Activated CD8-positive, alpha-beta T cell treated with anti-CD3 and anti-CD28 coated beads, Interleukin-2, amount 10 ng/mL, durations not matched to agents 7 days and 5 days (primary cell): ENCODE results near the gene COX8C. TPM values are rescaled to one million over a fixed set of nuclear protein-coding genes. Genes with fewer than 3 reads are reported as not detected.

ENCODE experiments used
- ATAC-seq: fragments of 150-1000 bp; cut with Tn5 transposase; one replicate; pipeline ENCODE4 v1.10.0; 2021; ENCODE audit warnings: moderate library complexity
- CTCF ChIA-PET: fragments of 350-600 bp; sonication (Branson Sonifier 250); formaldehyde crosslinking; loops from one replicate; lab custom pipeline; 2021; ENCODE audit warnings: antibody characterized with exemption; lab: Charles Lee
- POLR2A ChIA-PET: fragments of 350-600 bp; sonication (Branson Sonifier 250); formaldehyde crosslinking; loops from one replicate; lab custom pipeline; 2021; ENCODE audit warnings: antibody characterized with exemption; lab: Charles Lee
- DNase-seq: peaks from one replicate; pipeline ENCODE4 v3.0.0-alpha.2; 2020
- H3K27ac Mint-ChIP-seq: one replicate; pipeline ENCODE4 v1.8.0; 2021; ENCODE audit warnings: mild to moderate bottlenecking, mixed read lengths
- H3K27me3 Mint-ChIP-seq: one replicate; pipeline ENCODE4 v1.8.0; 2021; ENCODE audit warnings: low read depth, mixed read lengths
- H3K36me3 Mint-ChIP-seq: one replicate; pipeline ENCODE4 v1.8.0; 2021; ENCODE audit warnings: low read depth, mixed read lengths
- H3K4me1 Mint-ChIP-seq: one replicate; pipeline ENCODE4 v1.8.0; 2021; ENCODE audit warnings: low read depth, mixed read lengths
- H3K4me3 Mint-ChIP-seq: one replicate; pipeline ENCODE4 v1.8.0; 2021; ENCODE audit warnings: mild to moderate bottlenecking, mixed read lengths
- H3K9me3 Mint-ChIP-seq: one replicate; pipeline ENCODE4 v1.8.0; 2022; ENCODE audit warnings: mixed read lengths; ENCODE audit not compliant: insufficient read depth
- total RNA-seq, 2 experiments: library from RNA; stranded (reverse); gene quantifications; one replicate each; pipeline ENCODE4 v1.2.3, GENCODE V29; 2021

COX8C gene
- total RNA-seq, 2 experiments from 2014 or later, result not detected

GRCh38 chr14:93311082-93311481 is 35.9 kb upstream of the COX8C start:
- Mint-ChIP-seq H3K4me1 (peaks cover 1% of the 10 kb centered on the region), H3K9me3 (no peaks in the 10 kb centered on the region), H3K27me3 (no peaks in the 10 kb centered on the region), H3K27ac (no peak overlapping the region), H3K36me3 (no peaks in the 10 kb centered on the region), H3K4me3 (no peak overlapping the region)
- CTCF ChIA-PET, result no interaction called here
- POLR2A ChIA-PET, result no interaction called here
- ATAC-seq, result no peak
- DNase-seq, result no peak

GRCh38 chr14:93315575-93315974 is 31.4 kb upstream of the COX8C start:
- Mint-ChIP-seq H3K27me3 (no peaks in the 10 kb centered on the region), H3K4me1 (peaks cover 10% of the 10 kb centered on the region), H3K27ac (no peak overlapping the region), H3K36me3 (no peaks in the 10 kb centered on the region), H3K9me3 (no peaks in the 10 kb centered on the region), H3K4me3 (no peak overlapping the region)
- CTCF ChIA-PET, result no interaction called here
- DNase-seq (no peak), ATAC-seq (no peak)
- POLR2A ChIA-PET, result no interaction called here

GRCh38 chr14:93316716-93317115 is 30.3 kb upstream of the COX8C start:
- Mint-ChIP-seq H3K27ac (no peak overlapping the region), H3K9me3 (no peaks in the 10 kb centered on the region), H3K36me3 (peaks cover 2% of the 10 kb centered on the region), H3K27me3 (no peaks in the 10 kb centered on the region), H3K4me3 (no peak overlapping the region), H3K4me1 (peaks cover 10% of the 10 kb centered on the region)
- ATAC-seq (no peak), DNase-seq (no peak)
- ChIA-PET CTCF (no interaction called here), POLR2A (no interaction called here)

- Mint-ChIP-seq H3K9me3 (no peaks in the 10 kb centered on the region), H3K27me3 (no peaks in the 10 kb centered on the region), H3K4me3 (no peak overlapping the region), H3K4me1 (peaks cover 10% of the 10 kb centered on the region), H3K27ac (no peak overlapping the region), H3K36me3 (peaks cover 3% of the 10 kb centered on the region)
- POLR2A ChIA-PET, result no interaction called here
- ATAC-seq (no peak), DNase-seq (no peak)
- CTCF ChIA-PET, result interaction anchor here (0.6 kb wide), 1 partner anchor 20 kb away, joined by 3 read pairs; no protein-coding TSS in a partner anchor
Observed at GRCh38 chr14:93317210-93317874, 29.6 kb upstream of the COX8C start.

- no peak for ATAC-seq
- H3K36me3 Mint-ChIP-seq, result peaks cover 3% of the 10 kb centered on the region
- CTCF ChIA-PET, result interaction anchor here (0.6 kb wide), 1 partner anchor 19 kb away, joined by 3 read pairs; no protein-coding TSS in a partner anchor
Observed at GRCh38 chr14:93317875-93318807, 28.8 kb upstream of the COX8C start.

GRCh38 chr14:93318927-93319326 is 28.1 kb upstream of the COX8C start:
- Mint-ChIP-seq H3K4me3 (no peak overlapping the region), H3K9me3 (no peaks in the 10 kb centered on the region), H3K27me3 (no peaks in the 10 kb centered on the region), H3K4me1 (peaks cover 10% of the 10 kb centered on the region), H3K36me3 (peaks cover 3% of the 10 kb centered on the region), H3K27ac (no peak overlapping the region)
- ChIA-PET CTCF (no interaction called here), POLR2A (no interaction called here)
- DNase-seq, result no peak
- ATAC-seq, result no peak

More at GRCh38 chr14:93317875-93318807, 28.8 kb upstream of the COX8C start:
- Mint-ChIP-seq H3K27me3 (no peaks in the 10 kb centered on the region), H3K27ac (no peak overlapping the region), H3K9me3 (no peaks in the 10 kb centered on the region), H3K4me1 (peaks cover 10% of the 10 kb centered on the region), H3K4me3 (no peak overlapping the region)
- no peak for DNase-seq
- POLR2A ChIA-PET, result no interaction called here

- no peaks in the 10 kb centered on the region for H3K27me3 Mint-ChIP-seq
- H3K4me1 Mint-ChIP-seq, result peaks cover 10% of the 10 kb centered on the region
- ChIA-PET CTCF (interaction anchor here (0.6 kb wide), 1 partner anchor 51 kb away, joined by 4 read pairs; no protein-coding TSS in a partner anchor), POLR2A (no interaction called here)
- DNase-seq (no peak), ATAC-seq (no peak)
- peak overlapping the region; percentile 9 for H3K27ac Mint-ChIP-seq
- H3K4me3 Mint-ChIP-seq, result no peak overlapping the region
- no peaks in the 10 kb centered on the region for H3K9me3 Mint-ChIP-seq
- H3K36me3 Mint-ChIP-seq, result peaks cover 4% of the 10 kb centered on the region
Observed at GRCh38 chr14:93319494-93319893, 27.5 kb upstream of the COX8C start.

GRCh38 chr14:93319958-93320357 is 27.0 kb upstream of the COX8C start:
- Mint-ChIP-seq H3K27me3 (no peaks in the 10 kb centered on the region), H3K27ac (peak overlapping the region; percentile 9), H3K4me1 (peaks cover 10% of the 10 kb centered on the region), H3K9me3 (no peaks in the 10 kb centered on the region), H3K4me3 (no peak overlapping the region), H3K36me3 (peaks cover 7% of the 10 kb centered on the region)
- no peak for DNase-seq
- ChIA-PET CTCF (interaction anchor here (0.6 kb wide), 1 partner anchor 51 kb away, joined by 4 read pairs; no protein-coding TSS in a partner anchor), POLR2A (no interaction called here)
- no peak for ATAC-seq

GRCh38 chr14:93320489-93320888 is 26.5 kb upstream of the COX8C start:
- H3K9me3 Mint-ChIP-seq, result no peaks in the 10 kb centered on the region
- DNase-seq (no peak), ATAC-seq (no peak)
- no peaks in the 10 kb centered on the region for H3K27me3 Mint-ChIP-seq
- no peak overlapping the region for H3K4me3 Mint-ChIP-seq
- peaks cover 10% of the 10 kb centered on the region for H3K4me1 Mint-ChIP-seq
- ChIA-PET POLR2A (no interaction called here), CTCF (no interaction called here)
- peaks cover 7% of the 10 kb centered on the region for H3K36me3 Mint-ChIP-seq
- H3K27ac Mint-ChIP-seq, result no peak overlapping the region

- Mint-ChIP-seq H3K9me3 (no peaks in the 10 kb centered on the region), H3K27ac (no peak overlapping the region), H3K4me3 (no peak overlapping the region), H3K36me3 (peaks cover 9% of the 10 kb centered on the region), H3K27me3 (no peaks in the 10 kb centered on the region), H3K4me1 (peaks cover 10% of the 10 kb centered on the region)
- ATAC-seq, result no peak
- POLR2A ChIA-PET, result no interaction called here
- CTCF ChIA-PET, result interaction anchor here (1.2 kb wide), 1 partner anchor 9 kb away, joined by 3 read pairs; no protein-coding TSS in a partner anchor
- no peak for DNase-seq
Observed at GRCh38 chr14:93322929-93323599, 23.9 kb upstream of the COX8C start.

- H3K27ac Mint-ChIP-seq, result no peak overlapping the region
- H3K36me3 Mint-ChIP-seq, result peaks cover 12% of the 10 kb centered on the region
- H3K27me3 Mint-ChIP-seq, result no peaks in the 10 kb centered on the region
- ATAC-seq (no peak), DNase-seq (no peak)
- ChIA-PET POLR2A (no interaction called here), CTCF (interaction anchor here (1.2 kb wide), 1 partner anchor 10 kb away, joined by 3 read pairs; no protein-coding TSS in a partner anchor)
- peaks cover 13% of the 10 kb centered on the region for H3K4me1 Mint-ChIP-seq
- no peak overlapping the region for H3K4me3 Mint-ChIP-seq
- no peaks in the 10 kb centered on the region for H3K9me3 Mint-ChIP-seq
Observed at GRCh38 chr14:93323600-93324174, 23.3 kb upstream of the COX8C start.
